NB4 (cell line): ENCODE measurements around the gene UIMC1.

Source experiments
- DNase-seq: peaks from one replicate; pipeline ENCODE4 v3.0.0; 2010; ENCODE audit warnings: low read depth
- H3K4me3 ChIP-seq: one replicate; pipeline ENCODE4 v1.5.1; 2011; ENCODE audit warnings: mild to moderate bottlenecking, low read depth, low read length, moderate library complexity
- CTCF ChIP-seq: IDR thresholded peaks from one replicate; pipeline ENCODE4 v1.5.1; 2012; ENCODE audit warnings: low read depth, low read length
- MAX ChIP-seq: IDR thresholded peaks from 2 replicates; pipeline ENCODE4 v1.6.1; 2011; ENCODE audit warnings: low read depth, low read length
- MYC ChIP-seq: IDR thresholded peaks from 2 replicates; pipeline ENCODE4 v1.6.1; 2011; ENCODE audit warnings: low read depth, low read length
- POLR2A ChIP-seq: IDR thresholded peaks from 2 replicates; pipeline ENCODE4 v1.6.1; 2011; ENCODE audit warnings: mild to moderate bottlenecking; ENCODE audit not compliant: insufficient read length; ENCODE audit errors: extremely low read depth

Gene UIMC1

GRCh38 chr5:176880366-176881020, 126.1 kb downstream of the UIMC1 start:
- no peak for TF ChIP-seq CTCF
- TF ChIP-seq POLR2A: no peak
- TF ChIP-seq MYC: no peak
- TF ChIP-seq MAX: no peak
- DNase-seq: no peak
- no peak overlapping the region for H3K4me3 ChIP-seq

- H3K4me3 ChIP-seq: no peak overlapping the region
- no peak for TF ChIP-seq CTCF
- TF ChIP-seq MYC: no peak
- TF ChIP-seq POLR2A: no peak
- TF ChIP-seq MAX: no peak
- DNase-seq: no peak
Observed at GRCh38 chr5:176879663-176880361, 126.8 kb downstream of the UIMC1 start.

GRCh38 chr5:176878906-176879662, 127.5 kb downstream of the UIMC1 start:
- no peak overlapping the region for H3K4me3 ChIP-seq
- DNase-seq: no peak

GRCh38 chr5:176878463-176878862, 128.1 kb downstream of the UIMC1 start:
- no peak for DNase-seq
- H3K4me3 ChIP-seq: no peak overlapping the region
- no peak for TF ChIP-seq MAX

More at GRCh38 chr5:176878906-176879662, 127.5 kb downstream of the UIMC1 start:
- TF ChIP-seq MYC (no peak), CTCF (no peak)

GRCh38 chr5:176877793-176878331, 128.7 kb downstream of the UIMC1 start:
- TF ChIP-seq MYC (no peak), MAX (no peak), POLR2A (no peak), CTCF (no peak)
- H3K4me3 ChIP-seq: no peak overlapping the region
- DNase-seq: no peak

GRCh38 chr5:176876506-176877431, 129.8 kb downstream of the UIMC1 start:
- TF ChIP-seq MAX: no peak
- TF ChIP-seq MYC: no peak
- no peak for TF ChIP-seq POLR2A
- TF ChIP-seq CTCF: no peak
- no peak for DNase-seq
- no peak overlapping the region for H3K4me3 ChIP-seq
